Mesothelial cell of epicardium (in vitro differentiated cells): Measurements from ENCODE around the gene ERI2. TPM values are rescaled to one million over a fixed set of nuclear protein-coding genes. Genes with fewer than 3 reads are reported as not detected.
"Not testable (repeated sequence)": the region's sequence is repeated elsewhere in the genome, so short reads cannot be mapped to it uniquely, and the experiment has no call there.

Source experiments
- DNase-seq, 2 experiments: peaks; one replicate each; pipeline ENCODE4 v3.0.0; 2021; ENCODE audit warnings: low spot score in 2 of 2; ENCODE audit not compliant: unreplicated experiment in 2 of 2
- H3K27ac Mint-ChIP-seq: 2 replicates; pipeline ENCODE4 v1.8.0; 2021; ENCODE audit warnings: mixed read lengths
- H3K27me3 Mint-ChIP-seq: 2 replicates; pipeline ENCODE4 v1.8.0; 2021; ENCODE audit warnings: low read depth, mixed read lengths
- H3K36me3 Mint-ChIP-seq: 2 replicates; pipeline ENCODE4 v1.8.0; 2021; ENCODE audit warnings: mixed read lengths
- H3K4me1 Mint-ChIP-seq: 2 replicates; pipeline ENCODE4 v1.8.0; 2021; ENCODE audit warnings: mixed read lengths
- H3K4me3 Mint-ChIP-seq: 2 replicates; pipeline ENCODE4 v1.8.0; 2021; ENCODE audit warnings: mild to moderate bottlenecking, moderate library complexity, mixed read lengths
- H3K9me3 Mint-ChIP-seq: 2 replicates; pipeline ENCODE4 v1.8.0; 2021; ENCODE audit warnings: mixed read lengths
- CTCF ChIP-seq: fragments of 200-600 bp; sonication (generic); IDR thresholded peaks from one replicate; pipeline ENCODE4 v1.5.0; 2021; ENCODE audit warnings: antibody characterized with exemption; ENCODE audit not compliant: unreplicated experiment
- total RNA-seq: library from RNA; stranded (reverse); gene quantifications from 3 replicates; pipeline ENCODE4 v1.2.1, GENCODE V29; 2021

ERI2 gene
- total RNA-seq, 1 donor from 2014 or later: 18.9 TPM

GRCh38 chr16:20768818-20769217, 37.5 kb downstream of the ERI2 start:
- Mint-ChIP-seq H3K27me3 (no peaks in the 10 kb centered on the region), H3K27ac (no peak overlapping the region), H3K4me1 (peaks cover 2% of the 10 kb centered on the region), H3K36me3 (peaks cover 33% of the 10 kb centered on the region), H3K9me3 (peaks cover 19% of the 10 kb centered on the region), H3K4me3 (no peak overlapping the region)
- TF ChIP-seq CTCF: no peak
- DNase-seq: no peak

- H3K27ac Mint-ChIP-seq: no peak overlapping the region
- peaks cover 27% of the 10 kb centered on the region for H3K36me3 Mint-ChIP-seq
- H3K27me3 Mint-ChIP-seq: no peaks in the 10 kb centered on the region
- peaks cover 8% of the 10 kb centered on the region for H3K4me1 Mint-ChIP-seq
- peaks cover 16% of the 10 kb centered on the region for H3K9me3 Mint-ChIP-seq
- no peak for TF ChIP-seq CTCF
- DNase-seq: no peak
- H3K4me3 Mint-ChIP-seq: no peak overlapping the region
Observed at GRCh38 chr16:20768121-20768520, 38.2 kb downstream of the ERI2 start.

GRCh38 chr16:20767577-20767976, 38.7 kb downstream of the ERI2 start:
- peaks cover 9% of the 10 kb centered on the region for H3K4me1 Mint-ChIP-seq
- peaks cover 14% of the 10 kb centered on the region for H3K9me3 Mint-ChIP-seq
- no peak overlapping the region for H3K27ac Mint-ChIP-seq
- DNase-seq: no peak
- no peak overlapping the region for H3K4me3 Mint-ChIP-seq
- H3K27me3 Mint-ChIP-seq: no peaks in the 10 kb centered on the region
- no peak for TF ChIP-seq CTCF
- peaks cover 25% of the 10 kb centered on the region for H3K36me3 Mint-ChIP-seq

GRCh38 chr16:20766294-20766693, 40.0 kb downstream of the ERI2 start:
- Mint-ChIP-seq H3K36me3 (peaks cover 25% of the 10 kb centered on the region), H3K4me1 (peaks cover 9% of the 10 kb centered on the region), H3K27me3 (no peaks in the 10 kb centered on the region), H3K4me3 (no peak overlapping the region), H3K9me3 (peaks cover 15% of the 10 kb centered on the region), H3K27ac (no peak overlapping the region)
- DNase-seq: no peak
- TF ChIP-seq CTCF: no peak

- Mint-ChIP-seq H3K27me3 (no peaks in the 10 kb centered on the region), H3K4me1 (peaks cover 11% of the 10 kb centered on the region), H3K27ac (no peak overlapping the region), H3K4me3 (no peak overlapping the region), H3K36me3 (peaks cover 28% of the 10 kb centered on the region), H3K9me3 (peaks cover 21% of the 10 kb centered on the region)
- TF ChIP-seq CTCF: no peak
- no peak for DNase-seq
Observed at GRCh38 chr16:20765732-20766131, 40.5 kb downstream of the ERI2 start.

GRCh38 chr16:20764448-20764847, 41.8 kb downstream of the ERI2 start:
- H3K27me3 Mint-ChIP-seq, H3K4me3 Mint-ChIP-seq, H3K27ac Mint-ChIP-seq, DNase-seq: not testable (repeated sequence)
- H3K4me1 Mint-ChIP-seq: peaks cover 16% of the 10 kb centered on the region
- H3K9me3 Mint-ChIP-seq: peaks cover 22% of the 10 kb centered on the region
- H3K36me3 Mint-ChIP-seq: peaks cover 37% of the 10 kb centered on the region
